ENCODE data around the gene CIB2. TPM values are rescaled to one million over a fixed set of nuclear protein-coding genes. Genes with fewer than 3 reads are reported as not detected.

CIB2 gene
- polyA plus RNA-seq, 2 donors, result 0.49 to 2.6 TPM

DNA sequence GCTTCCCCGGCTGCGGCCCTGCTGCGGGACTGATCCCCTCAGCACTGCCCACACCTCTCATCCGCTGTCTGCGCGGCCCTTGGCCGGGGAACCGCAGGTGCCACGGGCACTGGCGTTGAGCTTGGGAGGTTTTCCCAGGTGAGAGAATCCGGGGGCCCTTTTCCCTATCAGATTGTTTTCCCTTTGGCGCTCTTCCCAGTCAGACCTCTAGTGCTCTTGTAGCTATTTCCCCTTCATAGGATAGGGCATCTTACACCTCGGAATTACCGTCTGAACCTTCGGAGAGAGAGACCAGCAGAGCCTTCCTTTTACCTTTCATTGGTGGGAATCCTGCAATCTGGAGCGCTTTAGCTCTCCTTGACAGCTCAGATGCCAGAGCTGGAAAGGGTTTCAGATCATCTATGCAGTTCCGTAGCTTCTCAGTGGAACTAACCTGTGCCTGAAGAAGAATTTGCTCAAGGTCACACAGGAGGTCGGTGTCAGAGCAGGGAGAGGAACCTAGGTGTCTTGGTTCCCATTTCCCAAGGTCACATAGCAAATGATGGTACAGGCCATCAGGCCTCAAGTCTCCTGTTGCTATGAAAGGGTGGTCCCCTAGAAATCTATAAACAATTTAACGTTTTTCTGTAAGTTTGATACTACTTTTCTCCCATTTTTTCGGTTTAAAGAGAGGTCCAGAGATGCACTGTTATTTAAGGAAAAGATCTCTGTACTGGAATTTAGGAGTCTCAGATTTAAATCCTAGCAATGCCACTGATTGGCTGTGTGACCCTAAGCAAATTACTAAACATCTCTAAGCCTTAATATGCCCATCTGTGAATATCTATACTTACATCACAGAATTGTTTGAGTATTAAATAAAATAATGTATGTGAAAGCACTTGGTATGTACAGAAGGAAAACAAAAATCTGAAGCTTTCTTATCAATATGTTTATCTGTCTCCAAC lies 18.8 kb upstream of the CIB2 start:
- Histone ChIP-seq H3K4me3 (ENCODE audit: low read depth in 1 of 2, low read length in 2 of 2) (peak overlapping the region; percentile 73 to 97), H3K4me1 (ENCODE audit: control insufficient read depth in 2 of 2, insufficient read depth in 2 of 2, low read length in 1 of 2) (peaks cover 5 to 16% of the 10 kb centered on the region in 2 donors), H3K27me3 (ENCODE audit: control insufficient read depth in 1 of 2, insufficient read depth in 2 of 2, low read length in 2 of 2) (no peaks in the 10 kb centered on the region), H3K36me3 (ENCODE audit: control insufficient read depth in 2 of 2, insufficient read depth in 2 of 2, low read length in 1 of 2) (no peaks in the 10 kb centered on the region), H3K27ac (ENCODE audit: low read depth in 2 of 2, low read length in 1 of 2) (peak overlapping the region; percentile 68 to 84), H3K9me3 (ENCODE audit: control insufficient read depth in 2 of 2, insufficient read depth in 1 of 2, low read depth in 1 of 2, low read length in 1 of 2) (no peaks in the 10 kb centered on the region)
- WGBS, 2 donors, result 8 to 10% methylated on average over 20 of the region's 20 CpGs

DNA sequence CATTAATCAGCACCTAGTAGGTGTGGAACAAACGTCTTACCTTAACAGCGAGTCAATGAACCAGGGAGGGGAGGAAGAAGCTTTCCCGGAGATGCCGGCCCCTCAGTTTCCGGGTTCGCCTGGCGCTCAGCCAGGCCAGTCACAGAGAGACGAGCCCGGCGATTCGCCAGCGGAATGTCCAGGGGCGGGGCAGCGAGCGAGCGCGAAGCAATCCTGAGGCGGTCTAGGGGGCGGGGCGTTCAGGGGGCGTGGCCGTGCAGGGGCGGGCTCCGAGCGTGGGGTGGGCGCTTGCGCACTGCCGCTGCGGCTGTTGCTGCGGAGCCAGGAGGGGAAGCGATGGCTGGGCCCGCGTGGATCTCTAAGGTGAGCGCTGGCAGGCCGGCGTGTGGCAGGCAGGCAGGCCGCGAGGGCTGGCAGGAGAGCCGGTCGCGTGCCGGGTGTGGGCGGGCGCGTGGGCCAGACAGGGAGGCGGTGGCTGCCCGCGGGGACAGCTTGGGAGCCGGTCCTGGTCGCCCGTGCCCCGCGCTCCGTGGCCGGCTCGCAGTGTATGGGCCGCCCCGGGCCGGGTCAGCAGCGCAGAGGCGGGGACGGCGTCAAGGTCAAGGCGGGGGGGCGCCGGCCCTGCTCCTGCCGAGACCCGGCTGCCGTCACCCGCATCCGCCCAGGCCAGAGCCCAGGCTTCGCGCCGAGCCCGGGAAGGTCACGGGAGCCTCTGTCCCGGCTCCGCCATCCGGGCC lies 18.0 kb upstream of the CIB2 start, which contains the start of gene IDH3A:
TSS of gene IDH3A (plus strand) at position 295 of the 737 bp plus-strand sequence. CDS start at position 337, 42 bp downstream.
- Histone ChIP-seq H3K4me3 (ENCODE audit: low read depth in 1 of 2, low read length in 2 of 2) (peak within 1 kb of the TSS; percentile 73 to 97), H3K27ac (ENCODE audit: low read depth in 2 of 2, low read length in 1 of 2) (peak within 1 kb of the TSS; percentile 68 to 84), H3K27me3 (ENCODE audit: control insufficient read depth in 1 of 2, insufficient read depth in 2 of 2, low read length in 2 of 2) (no peaks in the 10 kb centered on the region), H3K4me1 (ENCODE audit: control insufficient read depth in 2 of 2, insufficient read depth in 2 of 2, low read length in 1 of 2) (peaks cover 5 to 16% of the 10 kb centered on the region in 2 donors), H3K36me3 (ENCODE audit: control insufficient read depth in 2 of 2, insufficient read depth in 2 of 2, low read length in 1 of 2) (no peaks in the 10 kb centered on the region), H3K9me3 (ENCODE audit: control insufficient read depth in 2 of 2, insufficient read depth in 1 of 2, low read depth in 1 of 2, low read length in 1 of 2) (no peaks in the 10 kb centered on the region)
- 0% methylated on average over 57 to 79 of the region's 79 CpGs for WGBS, 2 donors

DNA sequence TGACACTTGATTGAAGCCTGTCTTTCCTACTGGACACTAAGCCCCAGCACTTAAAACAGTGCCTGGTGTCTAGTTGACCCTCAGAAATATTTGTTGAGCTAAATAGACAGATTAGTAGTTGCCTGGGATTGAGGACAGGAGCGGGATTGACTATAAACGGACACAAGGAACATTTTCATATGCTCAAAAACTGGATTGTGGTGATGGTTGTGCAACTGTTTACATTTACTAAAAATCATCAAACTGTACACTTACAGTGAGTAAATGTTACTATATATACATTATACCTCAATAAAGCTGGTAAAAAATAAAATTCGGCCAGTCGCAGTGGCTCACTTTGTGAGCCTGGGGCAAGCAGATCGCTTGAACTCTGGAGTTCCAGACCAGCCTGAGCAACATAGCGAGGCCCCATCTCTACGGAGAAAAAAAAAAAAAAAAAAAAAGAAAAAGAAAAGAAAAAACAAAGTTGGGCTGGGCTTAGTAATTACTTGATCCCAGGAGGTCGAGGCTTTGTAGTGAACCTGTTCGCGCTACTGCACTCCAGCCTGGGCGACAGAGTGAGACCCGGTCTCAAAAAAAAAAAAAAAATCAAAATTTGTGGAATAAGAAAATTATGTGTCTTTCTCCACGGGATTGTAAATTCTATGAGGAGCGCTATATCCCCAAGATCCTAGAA lies 17.3 kb upstream of the CIB2 start:
- Histone ChIP-seq H3K4me1 (ENCODE audit: control insufficient read depth in 2 of 2, insufficient read depth in 2 of 2, low read length in 1 of 2) (peaks cover 5 to 16% of the 10 kb centered on the region in 2 donors), H3K36me3 (ENCODE audit: control insufficient read depth in 2 of 2, insufficient read depth in 2 of 2, low read length in 1 of 2) (no peaks in the 10 kb centered on the region), H3K27me3 (ENCODE audit: control insufficient read depth in 1 of 2, insufficient read depth in 2 of 2, low read length in 2 of 2) (no peaks in the 10 kb centered on the region), H3K9me3 (ENCODE audit: control insufficient read depth in 2 of 2, insufficient read depth in 1 of 2, low read depth in 1 of 2, low read length in 1 of 2) (no peaks in the 10 kb centered on the region), H3K4me3 (ENCODE audit: low read depth in 1 of 2, low read length in 2 of 2) (peak overlapping the region in 1 of 2 donors; percentile 34), H3K27ac (ENCODE audit: low read depth in 2 of 2, low read length in 1 of 2) (peak overlapping the region in 1 of 2 donors; percentile 54)
- WGBS, 2 donors, result 10 to 15% methylated on average over 14 of the region's 14 CpGs

DNA sequence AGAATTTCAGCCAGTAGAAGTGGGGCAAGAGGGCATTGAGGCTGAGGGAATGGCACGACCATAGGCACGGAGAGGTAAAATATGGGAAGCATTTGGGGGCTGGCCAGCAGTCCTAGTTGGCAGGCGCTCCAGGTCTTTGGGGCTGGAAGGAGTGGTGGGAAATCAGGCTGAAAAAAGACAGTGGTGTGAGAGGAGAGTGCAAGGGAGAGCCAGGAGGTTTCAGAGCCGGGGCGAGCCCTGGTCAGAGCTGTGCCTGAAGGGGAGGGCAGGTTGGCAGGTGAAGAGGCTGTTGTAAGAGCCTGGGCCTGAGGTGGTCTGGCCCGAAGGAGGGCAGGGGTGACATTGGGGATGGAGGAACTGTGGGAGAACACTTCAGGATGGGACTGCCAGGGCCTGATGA lies 16.3 kb upstream of the CIB2 start:
- no peaks in the 10 kb centered on the region for H3K36me3 ChIP-seq (ENCODE audit: control insufficient read depth in 2 of 2, insufficient read depth in 2 of 2, low read length in 1 of 2)
- H3K4me1 ChIP-seq (ENCODE audit: control insufficient read depth in 2 of 2, insufficient read depth in 2 of 2, low read length in 1 of 2), result peaks cover 5 to 16% of the 10 kb centered on the region in 2 donors
- H3K27ac ChIP-seq (ENCODE audit: low read depth in 2 of 2, low read length in 1 of 2), result peak overlapping the region; percentile 0 to 8
- no peaks in the 10 kb centered on the region for H3K27me3 ChIP-seq (ENCODE audit: control insufficient read depth in 1 of 2, insufficient read depth in 2 of 2, low read length in 2 of 2)
- no peak overlapping the region for H3K4me3 ChIP-seq (ENCODE audit: low read depth in 1 of 2, low read length in 2 of 2)
- WGBS, 2 donors, result 74 to 83% methylated on average over 6 of the region's 6 CpGs
- no peaks in the 10 kb centered on the region for H3K9me3 ChIP-seq (ENCODE audit: control insufficient read depth in 2 of 2, insufficient read depth in 1 of 2, low read depth in 1 of 2, low read length in 1 of 2)

DNA sequence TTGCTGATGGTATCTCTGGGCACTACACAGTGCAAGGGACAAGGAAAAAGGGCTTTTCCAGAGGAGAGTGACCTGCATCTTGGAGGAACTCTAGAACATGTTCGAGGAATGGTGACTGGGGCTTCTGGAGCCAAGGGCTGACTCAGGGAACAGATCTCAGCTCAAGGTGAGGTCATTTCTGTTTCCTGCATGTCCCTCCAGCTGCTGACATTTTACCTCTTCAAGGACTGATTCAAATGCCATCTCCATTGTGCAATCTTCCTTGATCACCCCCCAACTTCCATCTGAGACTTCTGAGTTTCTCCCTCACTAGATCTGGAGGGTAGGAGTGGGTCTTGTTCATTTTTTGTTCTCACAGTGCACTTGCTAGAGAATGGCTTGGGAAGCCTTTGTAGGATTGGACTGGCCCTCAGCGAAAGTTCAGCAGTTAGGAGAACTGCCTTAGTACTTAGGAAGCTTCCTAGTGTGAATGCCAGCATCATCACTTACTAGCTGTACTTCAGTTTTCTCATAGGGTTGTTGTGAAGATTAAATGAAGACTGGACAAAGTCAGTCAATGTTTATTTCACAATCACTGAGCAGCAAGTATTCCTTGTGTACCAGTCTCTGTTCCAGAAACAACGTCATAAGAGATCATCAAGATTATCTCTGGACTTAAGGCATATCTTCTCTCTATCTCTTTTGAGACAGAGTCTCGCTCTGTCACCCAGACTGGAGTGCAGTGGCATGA lies 15.3 kb upstream of the CIB2 start:
- Histone ChIP-seq H3K4me1 (ENCODE audit: control insufficient read depth in 2 of 2, insufficient read depth in 2 of 2, low read length in 1 of 2) (peaks cover 5 to 16% of the 10 kb centered on the region in 2 donors), H3K9me3 (ENCODE audit: control insufficient read depth in 2 of 2, insufficient read depth in 1 of 2, low read depth in 1 of 2, low read length in 1 of 2) (no peaks in the 10 kb centered on the region), H3K4me3 (ENCODE audit: low read depth in 1 of 2, low read length in 2 of 2) (no peak overlapping the region), H3K27ac (ENCODE audit: low read depth in 2 of 2, low read length in 1 of 2) (peak overlapping the region in 1 of 2 donors; percentile 30), H3K36me3 (ENCODE audit: control insufficient read depth in 2 of 2, insufficient read depth in 2 of 2, low read length in 1 of 2) (no peaks in the 10 kb centered on the region), H3K27me3 (ENCODE audit: control insufficient read depth in 1 of 2, insufficient read depth in 2 of 2, low read length in 2 of 2) (no peaks in the 10 kb centered on the region)
- WGBS, 2 donors, result 77% methylated on average over 4 of the region's 4 CpGs

DNA sequence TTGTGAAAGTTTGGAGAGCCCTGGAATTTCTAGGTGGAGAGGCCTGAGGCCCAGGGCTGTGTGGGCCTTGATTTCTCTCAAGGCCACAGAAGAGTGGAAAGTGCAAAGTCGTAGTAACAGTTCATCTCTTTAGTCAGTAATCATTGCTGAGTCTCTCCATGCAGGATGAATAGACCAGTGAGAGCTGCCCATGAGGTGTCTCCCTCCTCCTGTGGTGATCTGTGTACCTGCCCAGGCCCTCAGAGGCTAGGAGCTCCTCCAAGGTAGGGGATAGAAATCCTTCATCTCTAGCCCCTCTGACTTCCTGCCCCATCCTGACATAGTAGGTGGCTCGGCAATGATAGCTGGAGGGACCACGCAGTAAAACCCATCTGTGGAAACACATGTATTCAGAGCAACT lies 11.1 kb upstream of the CIB2 start:
- no peak overlapping the region for H3K4me3 ChIP-seq (ENCODE audit: low read depth in 1 of 2, low read length in 2 of 2)
- H3K27ac ChIP-seq (ENCODE audit: low read depth in 2 of 2, low read length in 1 of 2), result no peak overlapping the region
- no peaks in the 10 kb centered on the region for H3K9me3 ChIP-seq (ENCODE audit: control insufficient read depth in 2 of 2, insufficient read depth in 1 of 2, low read depth in 1 of 2, low read length in 1 of 2)
- WGBS, 2 donors, result 91 to 93% methylated on average over 3 of the region's 3 CpGs
- H3K4me1 ChIP-seq (ENCODE audit: control insufficient read depth in 2 of 2, insufficient read depth in 2 of 2, low read length in 1 of 2), result peaks cover under 1 to 2% of the 10 kb centered on the region in 2 donors
- no peaks in the 10 kb centered on the region for H3K36me3 ChIP-seq (ENCODE audit: control insufficient read depth in 2 of 2, insufficient read depth in 2 of 2, low read length in 1 of 2)
- H3K27me3 ChIP-seq (ENCODE audit: control insufficient read depth in 1 of 2, insufficient read depth in 2 of 2, low read length in 2 of 2), result no peaks in the 10 kb centered on the region

DNA sequence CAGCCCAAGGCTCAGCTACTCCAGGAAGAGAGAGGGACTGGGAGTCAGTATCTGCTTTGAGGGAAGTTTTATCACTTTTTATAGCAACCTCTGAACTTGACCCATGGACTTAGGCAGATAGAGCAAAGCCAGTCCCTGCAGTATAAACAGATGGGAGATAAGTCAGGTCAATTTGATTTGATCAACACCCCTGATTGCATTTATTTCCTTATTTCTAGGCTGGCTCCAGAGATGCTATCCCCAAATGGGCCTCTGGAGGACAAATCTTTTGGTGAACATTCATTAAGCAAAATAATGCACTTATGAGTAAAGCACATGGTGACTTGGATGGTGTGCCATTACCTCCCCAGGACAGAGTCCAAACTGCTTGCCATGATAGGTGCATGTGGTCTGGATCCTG lies 9.0 kb upstream of the CIB2 start:
- no peak overlapping the region for H3K4me3 ChIP-seq (ENCODE audit: low read depth in 1 of 2, low read length in 2 of 2)
- no peaks in the 10 kb centered on the region for H3K4me1 ChIP-seq (ENCODE audit: control insufficient read depth in 2 of 2, insufficient read depth in 2 of 2, low read length in 1 of 2)
- H3K9me3 ChIP-seq (ENCODE audit: control insufficient read depth in 2 of 2, insufficient read depth in 1 of 2, low read depth in 1 of 2, low read length in 1 of 2), result no peaks in the 10 kb centered on the region
- H3K27ac ChIP-seq (ENCODE audit: low read depth in 2 of 2, low read length in 1 of 2), result no peak overlapping the region
- H3K36me3 ChIP-seq (ENCODE audit: control insufficient read depth in 2 of 2, insufficient read depth in 2 of 2, low read length in 1 of 2), result no peaks in the 10 kb centered on the region
- H3K27me3 ChIP-seq (ENCODE audit: control insufficient read depth in 1 of 2, insufficient read depth in 2 of 2, low read length in 2 of 2), result no peaks in the 10 kb centered on the region

DNA sequence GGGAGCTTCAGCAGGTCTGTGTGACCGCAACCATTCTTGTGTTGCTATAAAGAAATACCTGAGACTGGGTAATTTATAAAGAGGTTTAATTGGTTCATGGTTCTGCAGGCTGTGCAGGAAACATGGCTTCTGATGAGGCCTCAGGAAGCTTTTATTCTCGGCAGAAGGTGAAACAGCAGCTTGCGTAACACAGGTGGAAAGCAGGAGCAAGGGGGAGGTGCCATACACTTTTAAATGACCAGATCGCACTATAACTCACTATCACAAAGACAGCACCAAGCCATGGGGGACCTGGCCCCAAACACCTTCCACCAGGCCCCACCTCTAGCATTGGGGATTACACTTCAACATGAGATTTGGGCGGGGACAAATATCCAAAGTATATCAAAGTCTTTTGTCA lies 8.3 kb upstream of the CIB2 start:
- WGBS, 2 donors, result 92 to 93% methylated on average over 5 of the region's 5 CpGs
- no peaks in the 10 kb centered on the region for H3K4me1 ChIP-seq (ENCODE audit: control insufficient read depth in 2 of 2, insufficient read depth in 2 of 2, low read length in 1 of 2)
- no peaks in the 10 kb centered on the region for H3K36me3 ChIP-seq (ENCODE audit: control insufficient read depth in 2 of 2, insufficient read depth in 2 of 2, low read length in 1 of 2)
- H3K9me3 ChIP-seq (ENCODE audit: control insufficient read depth in 2 of 2, insufficient read depth in 1 of 2, low read depth in 1 of 2, low read length in 1 of 2), result no peaks in the 10 kb centered on the region
- H3K27me3 ChIP-seq (ENCODE audit: control insufficient read depth in 1 of 2, insufficient read depth in 2 of 2, low read length in 2 of 2), result no peaks in the 10 kb centered on the region
- H3K27ac ChIP-seq (ENCODE audit: low read depth in 2 of 2, low read length in 1 of 2), result no peak overlapping the region
- H3K4me3 ChIP-seq (ENCODE audit: low read depth in 1 of 2, low read length in 2 of 2), result no peak overlapping the region

DNA sequence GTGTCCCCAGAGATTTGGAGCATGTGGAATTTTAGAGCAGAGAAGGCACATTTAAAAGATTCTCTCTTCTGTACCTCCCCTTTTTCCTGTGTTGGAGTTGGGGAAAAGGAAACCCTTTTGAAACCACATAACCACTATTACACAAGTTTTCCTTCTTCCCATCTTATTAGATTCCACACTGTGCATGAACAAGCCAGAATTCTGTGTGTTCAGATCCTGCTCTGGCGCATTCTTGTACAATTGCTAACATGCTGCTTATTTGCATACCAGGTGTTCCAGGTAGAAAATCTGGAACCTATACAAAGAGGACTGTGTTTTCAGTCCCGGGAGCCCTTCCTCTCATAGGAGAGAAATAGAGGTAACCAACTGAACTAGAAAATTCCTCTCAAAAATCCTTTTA lies 2.6 kb upstream of the CIB2 start:
- Histone ChIP-seq H3K9me3 (ENCODE audit: control insufficient read depth in 2 of 2, insufficient read depth in 1 of 2, low read depth in 1 of 2, low read length in 1 of 2) (no peaks in the 10 kb centered on the region), H3K4me1 (ENCODE audit: control insufficient read depth in 2 of 2, insufficient read depth in 2 of 2, low read length in 1 of 2) (peaks cover 0 to 7% of the 10 kb centered on the region in 2 donors), H3K27ac (ENCODE audit: low read depth in 2 of 2, low read length in 1 of 2) (peak overlapping the region; percentile 74 to 87), H3K36me3 (ENCODE audit: control insufficient read depth in 2 of 2, insufficient read depth in 2 of 2, low read length in 1 of 2) (no peaks in the 10 kb centered on the region), H3K27me3 (ENCODE audit: control insufficient read depth in 1 of 2, insufficient read depth in 2 of 2, low read length in 2 of 2) (no peaks in the 10 kb centered on the region), H3K4me3 (ENCODE audit: low read depth in 1 of 2, low read length in 2 of 2) (no peak overlapping the region)
- WGBS, 2 donors, result 54 to 62% methylated on average over 2 of the region's 2 CpGs

Measured in esophagus (tissue), 2 donors.